Natural killer cell (primary cell): Measurements from ENCODE around the gene RBBP4. TPM values are rescaled to one million over a fixed set of nuclear protein-coding genes. Genes with fewer than 3 reads are reported as not detected.
A peak's percentile ranks its signal among the peaks of the same experiment; 100 is the strongest.

ENCODE experiments used
- ATAC-seq, 3 donors: fragments of 150-1000 bp in 2 of 3; fragments of 200-7000 bp in 1 of 3; cut with Tn5 transposase; 1 replicate in 1 of 3; 2 replicates in 2 of 3; pipeline ENCODE4 v1.10.0; 2021; ENCODE audit warnings: mild to moderate bottlenecking in 2 of 3, moderate library complexity in 2 of 3
- DNase-seq, 2 donors: peaks; one replicate each; pipeline versions ENCODE4 v3.0.0 to v3.0.0-alpha.2; 2013 to 2021; ENCODE audit warnings: mixed read lengths in 1 of 2
- H3K27ac ChIP-seq: one replicate; pipeline ENCODE4 v1.5.1; 2013; ENCODE audit warnings: mild to moderate bottlenecking, low read length
- H3K27me3 ChIP-seq: one replicate; pipeline ENCODE4 v1.6.1; 2013; ENCODE audit warnings: low read length; ENCODE audit not compliant: control insufficient read depth, insufficient read depth
- H3K36me3 ChIP-seq: one replicate; pipeline ENCODE4 v1.6.1; 2013; ENCODE audit warnings: low read length; ENCODE audit not compliant: control insufficient read depth, insufficient read depth
- H3K4me1 ChIP-seq: one replicate; pipeline ENCODE4 v1.6.1; 2013; ENCODE audit warnings: low read length; ENCODE audit not compliant: control insufficient read depth, insufficient read depth
- H3K4me3 ChIP-seq: one replicate; pipeline ENCODE4 v1.5.1; 2013; ENCODE audit warnings: low read length
- H3K9me3 ChIP-seq: one replicate; pipeline ENCODE4 v1.6.1; 2013; ENCODE audit warnings: low read length; ENCODE audit not compliant: control insufficient read depth, insufficient read depth
- H3K27ac Mint-ChIP-seq, 2 donors: one replicate each; pipeline ENCODE4 v1.8.0; 2022; ENCODE audit warnings: mild to moderate bottlenecking in 2 of 2, mixed read lengths in 2 of 2, moderate library complexity in 1 of 2
- H3K27me3 Mint-ChIP-seq, 2 donors: one replicate each; pipeline ENCODE4 v1.8.0; 2022; ENCODE audit warnings: low read depth in 2 of 2, mixed read lengths in 2 of 2
- H3K36me3 Mint-ChIP-seq: one replicate; pipeline ENCODE4 v1.8.0; 2022; ENCODE audit warnings: mixed read lengths
- H3K4me1 Mint-ChIP-seq, 2 donors: one replicate each; pipeline ENCODE4 v1.8.0; 2022; ENCODE audit warnings: mixed read lengths in 2 of 2
- H3K4me3 Mint-ChIP-seq: one replicate; pipeline ENCODE4 v1.8.0; 2022; ENCODE audit warnings: mild to moderate bottlenecking, moderate library complexity, mixed read lengths
- H3K9me3 Mint-ChIP-seq, 2 donors: one replicate each; pipeline ENCODE4 v1.8.0; 2022; ENCODE audit warnings: mixed read lengths in 2 of 2
- WGBS: methylation state at CpG from one replicate; pipeline ENCODE4 v1.1.7; 2013; ENCODE audit warnings: missing lambda C conversion rate; ENCODE audit not compliant: insufficient coverage; 5-methylcytosine and 5-hydroxymethylcytosine counted together
- intact Hi-C: fragments of 100-400 bp; cut with micrococcal nuclease; formaldehyde crosslinking; loops from one replicate; pipeline ENCODE4 v1.14.2; 2022
- total RNA-seq, 4 donors: library from RNA; stranded (reverse); fragments of 120-200 nt in 1 of 4; gene quantifications; one replicate each; pipeline versions ENCODE4 v1.2.3 to v1.2.4, GENCODE V29; 2013 to 2022
- TF ChIP-seq, protein P1 (sequence below): fragments of 200-600 bp; IDR thresholded peaks from one replicate; pipeline ENCODE4 v1.8.0; 2022; ENCODE audit warnings: antibody characterized with exemption

RBBP4 gene
- total RNA-seq, 3 donors from 2014 or later (not counting 1 experiment from before 2014, with no cell fraction given): 199 to 241 (median 224) TPM

DNA sequence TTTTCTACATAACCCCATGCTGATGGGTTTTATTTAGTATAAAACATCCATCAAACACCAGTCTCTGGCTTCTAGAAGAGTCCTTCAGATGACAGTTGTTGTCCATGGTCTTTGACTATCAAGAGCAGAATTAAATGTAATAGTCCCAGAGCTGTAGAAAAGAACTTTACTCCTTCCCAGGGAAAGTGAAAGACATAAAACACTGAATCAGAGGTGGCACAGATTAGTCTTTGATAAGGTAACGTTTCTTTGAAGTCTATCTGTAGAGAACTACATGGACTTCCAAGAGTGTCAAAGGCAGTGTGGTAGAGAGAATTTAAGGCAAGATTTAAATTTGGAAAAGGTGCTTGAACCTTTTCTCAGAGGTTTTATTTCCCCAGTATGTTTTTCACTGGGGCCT, 29.6 kb downstream of the RBBP4 start:
- H3K9me3 Mint-ChIP-seq: no peaks in the 10 kb centered on the region
- H3K27ac ChIP-seq: no peak overlapping the region
- H3K27ac Mint-ChIP-seq: peak overlapping the region; percentile 14 to 49
- TF ChIP-seq, protein P1, sequence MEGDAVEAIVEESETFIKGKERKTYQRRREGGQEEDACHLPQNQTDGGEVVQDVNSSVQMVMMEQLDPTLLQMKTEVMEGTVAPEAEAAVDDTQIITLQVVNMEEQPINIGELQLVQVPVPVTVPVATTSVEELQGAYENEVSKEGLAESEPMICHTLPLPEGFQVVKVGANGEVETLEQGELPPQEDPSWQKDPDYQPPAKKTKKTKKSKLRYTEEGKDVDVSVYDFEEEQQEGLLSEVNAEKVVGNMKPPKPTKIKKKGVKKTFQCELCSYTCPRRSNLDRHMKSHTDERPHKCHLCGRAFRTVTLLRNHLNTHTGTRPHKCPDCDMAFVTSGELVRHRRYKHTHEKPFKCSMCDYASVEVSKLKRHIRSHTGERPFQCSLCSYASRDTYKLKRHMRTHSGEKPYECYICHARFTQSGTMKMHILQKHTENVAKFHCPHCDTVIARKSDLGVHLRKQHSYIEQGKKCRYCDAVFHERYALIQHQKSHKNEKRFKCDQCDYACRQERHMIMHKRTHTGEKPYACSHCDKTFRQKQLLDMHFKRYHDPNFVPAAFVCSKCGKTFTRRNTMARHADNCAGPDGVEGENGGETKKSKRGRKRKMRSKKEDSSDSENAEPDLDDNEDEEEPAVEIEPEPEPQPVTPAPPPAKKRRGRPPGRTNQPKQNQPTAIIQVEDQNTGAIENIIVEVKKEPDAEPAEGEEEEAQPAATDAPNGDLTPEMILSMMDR: no peak
- 82% methylated on average over 1 of the region's 1 CpG for WGBS
- intact Hi-C loops: no loop called here
- H3K4me3 ChIP-seq: no peak overlapping the region
- peaks cover 16% of the 10 kb centered on the region for H3K36me3 Mint-ChIP-seq
- H3K27me3 Mint-ChIP-seq: no peaks in the 10 kb centered on the region
- no peaks in the 10 kb centered on the region for H3K9me3 ChIP-seq
- H3K4me1 ChIP-seq: no peaks in the 10 kb centered on the region
- no peaks in the 10 kb centered on the region for H3K27me3 ChIP-seq
- ATAC-seq (no peak), DNase-seq (no peak)
- H3K4me1 Mint-ChIP-seq: no peaks in the 10 kb centered on the region
- H3K4me3 Mint-ChIP-seq: no peak overlapping the region
- H3K36me3 ChIP-seq: peaks cover 64% of the 10 kb centered on the region

DNA sequence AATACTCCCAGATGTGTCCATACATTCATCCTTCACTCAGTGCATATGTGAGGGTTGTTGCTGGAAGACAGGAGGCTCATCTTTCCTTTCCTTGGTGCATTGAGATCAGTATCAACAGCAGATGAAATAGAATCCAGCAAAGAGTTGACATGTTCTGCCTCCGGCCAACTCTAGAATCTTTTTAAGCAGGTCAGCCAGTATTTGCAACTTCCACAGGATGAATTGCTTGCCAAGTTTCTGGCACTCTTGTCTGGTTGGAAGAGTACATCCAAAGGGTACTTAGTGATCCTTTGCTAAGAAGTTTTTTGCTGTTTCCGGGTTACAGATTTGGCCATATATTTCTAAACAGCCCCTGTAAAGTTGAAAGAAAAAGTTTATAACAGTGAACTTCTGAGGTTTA, 30.5 kb downstream of the RBBP4 start:
- H3K4me1 ChIP-seq: no peaks in the 10 kb centered on the region
- ATAC-seq: no peak
- H3K36me3 ChIP-seq: peaks cover 62% of the 10 kb centered on the region
- Mint-ChIP-seq H3K4me3 (no peak overlapping the region), H3K4me1 (no peaks in the 10 kb centered on the region), H3K36me3 (peaks cover 16% of the 10 kb centered on the region), H3K27ac (peak overlapping the region in 1 of 2 donors; percentile 14), H3K27me3 (no peaks in the 10 kb centered on the region), H3K9me3 (no peaks in the 10 kb centered on the region)
- DNase-seq: no peak
- 97% methylated on average over 2 of the region's 2 CpGs for WGBS
- intact Hi-C loops: no loop called here
- H3K4me3 ChIP-seq: no peak overlapping the region
- no peak overlapping the region for H3K27ac ChIP-seq
- TF ChIP-seq, protein P1: no peak
- H3K9me3 ChIP-seq: no peaks in the 10 kb centered on the region
- H3K27me3 ChIP-seq: no peaks in the 10 kb centered on the region

DNA sequence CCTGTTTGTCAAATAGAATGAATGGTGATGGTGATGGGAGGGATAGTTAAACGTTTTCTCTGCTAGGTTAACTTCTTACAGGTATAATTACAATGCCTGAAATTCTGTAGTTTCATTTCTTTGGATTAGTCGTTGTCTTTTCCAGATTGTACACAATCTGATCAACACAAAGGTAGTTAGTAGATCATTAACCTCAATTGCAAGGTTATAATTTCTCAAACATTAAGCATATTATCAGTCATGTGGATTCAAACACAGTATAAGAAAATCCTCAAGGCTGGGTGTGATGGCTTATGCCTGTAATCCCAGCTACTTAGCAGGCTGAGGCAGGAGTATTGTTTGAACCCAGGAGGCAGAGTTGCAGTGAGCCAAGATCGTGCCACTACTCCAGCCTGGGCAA, 31.0 kb downstream of the RBBP4 start:
- Histone ChIP-seq H3K4me3 (no peak overlapping the region), H3K9me3 (no peaks in the 10 kb centered on the region), H3K36me3 (peaks cover 60% of the 10 kb centered on the region), H3K27me3 (no peaks in the 10 kb centered on the region), H3K4me1 (no peaks in the 10 kb centered on the region), H3K27ac (no peak overlapping the region)
- Mint-ChIP-seq H3K4me1 (no peaks in the 10 kb centered on the region), H3K27me3 (no peaks in the 10 kb centered on the region), H3K9me3 (no peaks in the 10 kb centered on the region), H3K36me3 (peaks cover 16% of the 10 kb centered on the region), H3K4me3 (no peak overlapping the region), H3K27ac (no peak overlapping the region)
- ATAC-seq (no peak), DNase-seq (no peak)
- TF ChIP-seq, protein P1: no peak
- WGBS: 100% methylated on average over 1 of the region's 3 CpGs
- intact Hi-C loops: no loop called here

DNA sequence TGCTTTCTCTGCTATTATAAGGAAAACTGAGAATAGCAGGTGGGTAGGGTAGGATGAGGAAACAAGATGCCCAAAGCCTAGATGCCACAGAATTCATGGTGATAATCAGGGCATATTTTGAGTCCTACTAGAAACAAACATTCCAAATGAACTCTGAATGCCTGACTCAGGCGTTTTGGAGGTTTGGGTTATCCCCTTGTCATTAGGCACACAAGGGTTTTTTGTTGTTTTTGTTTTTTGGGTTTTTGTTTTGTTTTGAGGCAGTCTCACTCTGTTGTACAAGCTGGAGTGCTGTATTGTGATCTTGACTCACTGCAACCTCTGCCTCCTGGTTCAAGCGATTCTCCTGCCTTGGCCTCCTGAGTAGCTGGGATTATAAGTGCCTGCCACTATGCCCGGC, 32.4 kb downstream of the RBBP4 start:
- DNase-seq: no peak
- intact Hi-C loops: no loop called here

More for the DNA sequence above, 32.4 kb downstream of the RBBP4 start:
- Histone ChIP-seq H3K27me3 (no peaks in the 10 kb centered on the region), H3K4me1 (no peaks in the 10 kb centered on the region), H3K9me3 (no peaks in the 10 kb centered on the region), H3K27ac (no peak overlapping the region), H3K36me3 (peaks cover 50% of the 10 kb centered on the region), H3K4me3 (no peak overlapping the region)
- no peaks in the 10 kb centered on the region for H3K27me3 Mint-ChIP-seq
- H3K36me3 Mint-ChIP-seq: peaks cover 16% of the 10 kb centered on the region
- TF ChIP-seq, protein P1: no peak
- peak overlapping the region in 1 of 2 donors; percentile 26 for H3K27ac Mint-ChIP-seq
- WGBS: 93% methylated on average over 3 of the region's 3 CpGs
- no peak overlapping the region for H3K4me3 Mint-ChIP-seq
- no peaks in the 10 kb centered on the region for H3K9me3 Mint-ChIP-seq
- H3K4me1 Mint-ChIP-seq: no peaks in the 10 kb centered on the region
- no peak for ATAC-seq
